IPS DF 6.9 (cell line): ENCODE results near the gene LCN2.

Experiments
- DNase-seq: peaks from one replicate; pipeline ENCODE4 v3.0.0-alpha.2; 2013; ENCODE audit warnings: low read depth, low spot score
- H3K27ac ChIP-seq: one replicate; pipeline ENCODE4 v1.5.1; 2013; ENCODE audit warnings: low read length, control low read depth
- H3K27me3 ChIP-seq: 2 replicates; pipeline ENCODE4 v1.6.1; 2013; ENCODE audit warnings: mild to moderate bottlenecking, low read length; ENCODE audit not compliant: control insufficient read depth, insufficient read depth
- H3K36me3 ChIP-seq: 2 replicates; pipeline ENCODE4 v1.6.1; 2013; ENCODE audit warnings: low read length; ENCODE audit not compliant: control insufficient read depth, insufficient read depth
- H3K4me1 ChIP-seq: 2 replicates; pipeline ENCODE4 v1.6.1; 2013; ENCODE audit warnings: low read length; ENCODE audit not compliant: control insufficient read depth, insufficient read depth
- H3K4me3 ChIP-seq: 2 replicates; pipeline ENCODE4 v1.5.1; 2013; ENCODE audit warnings: mild to moderate bottlenecking, low read length
- H3K9me3 ChIP-seq: 2 replicates; pipeline ENCODE4 v1.6.1; 2013; ENCODE audit warnings: low read length, inconsistent platforms; ENCODE audit not compliant: control insufficient read depth, insufficient read depth
- WGBS: extraction: QIAGEN DNeasy Blood & Tissue Kit; methylation state at CpG from one replicate; pipeline ENCODE4 v1.1.7; 2013; ENCODE audit warnings: mixed read lengths, missing lambda C conversion rate; ENCODE audit not compliant: insufficient read length, insufficient coverage; 5-methylcytosine and 5-hydroxymethylcytosine counted together

Gene LCN2

DNA sequence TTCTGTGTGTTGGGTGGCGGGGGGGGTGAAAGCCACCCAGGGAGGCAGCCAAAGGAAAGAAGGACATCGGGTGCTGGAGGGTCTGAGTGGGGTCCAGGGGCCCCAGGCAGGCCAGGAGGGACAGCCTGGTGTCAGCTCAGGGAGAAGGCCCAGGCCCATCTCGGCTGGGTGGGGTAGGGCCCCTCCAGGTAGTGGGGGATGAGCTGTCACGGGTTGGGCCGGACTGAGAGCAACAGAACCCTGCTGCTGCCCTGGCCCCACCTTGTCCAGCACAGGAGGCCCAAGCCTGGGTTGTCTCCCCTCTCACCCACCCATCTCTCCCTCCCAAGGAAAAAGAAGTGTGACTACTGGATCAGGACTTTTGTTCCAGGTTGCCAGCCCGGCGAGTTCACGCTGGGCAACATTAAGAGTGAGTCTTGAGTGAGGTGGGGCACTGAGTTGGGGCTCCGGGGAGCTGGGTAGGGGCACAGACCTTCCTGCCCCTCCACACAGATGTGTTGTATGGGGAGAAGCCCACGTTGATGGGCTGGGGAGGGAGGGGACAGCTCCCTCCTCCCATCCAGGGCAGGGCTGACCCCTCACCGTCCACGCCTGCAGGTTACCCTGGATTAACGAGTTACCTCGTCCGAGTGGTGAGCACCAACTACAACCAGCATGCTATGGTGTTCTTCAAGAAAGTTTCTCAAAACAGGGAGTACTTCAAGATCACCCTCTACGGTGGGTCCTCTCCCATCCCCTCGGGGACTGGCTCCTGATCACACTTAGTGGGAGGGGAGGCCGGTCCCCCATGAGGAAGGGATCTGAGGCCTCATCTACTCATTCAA is 2.3 kb downstream of the LCN2 start:
- no peak overlapping the region for H3K27ac ChIP-seq
- H3K4me1 ChIP-seq = peaks cover 3% of the 10 kb centered on the region; the same call in 1 of the 2 replicates
- no peaks in the 10 kb centered on the region for H3K36me3 ChIP-seq
- H3K27me3 ChIP-seq = no peaks in the 10 kb centered on the region
- no CpG with 5 or more reads among the region's 18 CpGs for WGBS
- no peak for DNase-seq
- no peaks in the 10 kb centered on the region for H3K9me3 ChIP-seq
- no peak overlapping the region for H3K4me3 ChIP-seq

DNA sequence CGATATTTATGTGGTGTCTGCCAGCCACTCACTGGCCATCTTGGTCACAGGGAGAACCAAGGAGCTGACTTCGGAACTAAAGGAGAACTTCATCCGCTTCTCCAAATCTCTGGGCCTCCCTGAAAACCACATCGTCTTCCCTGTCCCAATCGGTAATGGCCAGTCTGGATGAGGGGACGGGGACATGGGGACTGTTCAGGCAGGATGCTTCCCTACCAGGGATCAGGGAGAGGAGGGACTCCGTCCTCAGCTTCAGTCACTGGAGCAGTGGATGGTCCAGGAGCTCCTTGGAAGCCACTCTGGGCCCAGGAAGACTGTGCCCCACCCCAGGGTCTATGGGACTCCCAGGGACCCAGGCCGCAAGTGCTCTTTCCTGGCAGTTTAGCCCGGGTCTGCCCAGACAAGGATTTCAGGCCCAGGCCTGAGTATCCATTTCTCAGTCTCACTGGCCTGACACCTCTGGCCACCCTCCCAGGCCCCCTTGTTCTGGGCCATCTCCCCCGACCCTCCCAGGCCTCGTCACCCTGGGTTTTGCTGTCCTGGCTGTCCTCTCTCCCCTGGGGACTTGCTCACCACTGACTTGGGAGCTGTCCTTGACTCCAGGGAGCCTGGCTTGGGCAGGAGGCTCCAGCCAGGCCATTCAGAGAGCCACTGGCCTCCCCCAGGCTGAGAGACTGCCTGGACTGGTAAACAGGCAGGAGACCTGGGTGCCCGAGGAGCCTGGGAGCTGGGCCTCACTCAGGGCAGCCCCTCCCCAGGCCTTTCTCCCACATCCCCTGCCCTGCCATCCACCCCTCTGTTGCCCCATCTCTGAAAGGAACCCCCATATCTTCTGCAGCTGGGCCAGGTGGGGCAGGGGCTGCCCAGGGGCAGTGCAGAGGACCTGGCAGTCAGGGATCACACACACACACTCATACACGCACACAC is 3.1 kb downstream of the LCN2 start:
- Histone ChIP-seq H3K27ac (no peak overlapping the region), H3K27me3 (no peaks in the 10 kb centered on the region), H3K4me3 (no peak overlapping the region), H3K9me3 (no peaks in the 10 kb centered on the region), H3K36me3 (no peaks in the 10 kb centered on the region), H3K4me1 (peaks cover 3% of the 10 kb centered on the region; the same call in 1 of the 2 replicates)
- DNase-seq = no peak
- no CpG with 5 or more reads among the region's 13 CpGs for WGBS

DNA sequence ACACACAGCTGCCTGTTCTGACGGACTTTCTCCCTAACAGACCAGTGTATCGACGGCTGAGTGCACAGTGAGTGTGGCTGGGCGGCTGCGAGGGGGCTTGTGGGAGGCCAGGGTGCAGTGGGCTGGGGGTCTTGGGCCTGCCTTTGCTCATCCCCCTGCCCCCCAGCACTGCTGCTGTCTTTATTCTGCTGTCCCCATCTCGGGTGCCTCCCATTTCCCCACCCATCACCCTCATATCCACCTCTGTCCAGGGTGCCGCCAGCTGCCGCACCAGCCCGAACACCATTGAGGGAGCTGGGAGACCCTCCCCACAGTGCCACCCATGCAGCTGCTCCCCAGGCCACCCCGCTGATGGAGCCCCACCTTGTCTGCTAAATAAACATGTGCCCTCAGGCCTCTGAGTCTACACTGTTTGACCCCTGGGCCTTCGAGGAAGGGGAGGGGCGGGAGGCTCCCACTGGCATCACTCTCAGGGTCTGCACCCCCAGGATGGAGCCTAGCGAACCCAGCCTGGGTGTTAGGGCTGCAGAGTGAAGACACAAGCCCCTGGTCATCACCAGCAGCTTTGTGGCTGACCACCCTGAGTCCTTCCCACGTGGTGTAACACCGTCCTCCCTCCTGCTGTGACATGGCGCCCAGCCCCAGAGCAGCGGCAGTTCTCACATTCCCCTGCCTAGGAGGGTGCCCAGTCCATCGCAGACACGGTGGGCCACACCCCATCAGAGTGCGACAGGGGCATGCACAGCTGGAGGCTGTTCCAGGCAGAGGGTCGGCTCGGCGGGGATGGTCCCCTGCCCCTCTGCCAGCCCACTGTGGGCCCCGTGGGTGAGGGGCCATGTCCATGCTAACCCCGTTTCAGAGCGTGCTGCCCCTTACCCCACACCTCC is 4.0 kb downstream of the LCN2 start:
- peaks cover 3% of the 10 kb centered on the region; the same call in 1 of the 2 replicates for H3K4me1 ChIP-seq
- no peaks in the 10 kb centered on the region for H3K27me3 ChIP-seq
- H3K4me3 ChIP-seq = no peak overlapping the region
- no CpG with 5 or more reads among the region's 26 CpGs for WGBS
- H3K36me3 ChIP-seq = no peaks in the 10 kb centered on the region
- H3K27ac ChIP-seq = no peak overlapping the region
- H3K9me3 ChIP-seq = no peaks in the 10 kb centered on the region
- no peak for DNase-seq

DNA sequence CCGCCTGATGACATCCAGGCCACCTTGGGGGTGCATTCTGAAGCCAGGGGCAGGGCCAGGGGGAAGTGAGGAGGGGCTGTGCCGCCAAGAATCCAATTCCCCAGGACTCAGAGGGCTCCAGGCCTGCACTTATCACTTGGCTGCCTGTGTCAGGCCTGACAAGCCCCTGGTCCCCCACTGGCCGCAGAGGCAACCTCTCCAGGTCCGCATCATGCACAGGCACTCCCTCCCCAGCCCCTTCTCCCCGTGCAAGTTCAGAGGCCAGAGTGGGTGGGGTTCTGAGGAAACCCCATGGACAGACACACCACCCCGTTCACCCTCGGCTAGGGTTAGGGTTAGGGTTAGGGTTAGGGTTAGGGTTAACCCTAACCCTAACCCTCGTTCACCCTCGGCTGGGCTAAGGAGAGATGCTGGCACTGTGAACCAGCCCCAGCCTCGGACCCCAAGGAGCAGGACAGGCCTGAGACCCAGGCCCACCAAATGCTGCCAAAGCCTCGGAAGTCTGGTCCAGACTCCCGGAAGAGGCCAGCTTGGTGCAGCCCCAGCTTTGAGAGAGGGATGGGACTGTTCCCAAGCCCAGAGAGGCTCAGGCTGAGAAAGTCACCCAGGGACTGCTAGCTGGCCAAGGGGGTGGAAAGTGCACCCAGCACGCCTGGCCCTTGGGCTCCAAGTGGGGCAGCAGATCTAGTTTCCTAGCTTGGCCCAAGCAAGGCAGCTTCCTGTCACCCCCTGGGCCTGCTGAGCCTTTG is 4.9 kb downstream of the LCN2 start:
- no peaks in the 10 kb centered on the region for H3K36me3 ChIP-seq
- WGBS = no CpG with 5 or more reads among the region's 13 CpGs

DNA sequence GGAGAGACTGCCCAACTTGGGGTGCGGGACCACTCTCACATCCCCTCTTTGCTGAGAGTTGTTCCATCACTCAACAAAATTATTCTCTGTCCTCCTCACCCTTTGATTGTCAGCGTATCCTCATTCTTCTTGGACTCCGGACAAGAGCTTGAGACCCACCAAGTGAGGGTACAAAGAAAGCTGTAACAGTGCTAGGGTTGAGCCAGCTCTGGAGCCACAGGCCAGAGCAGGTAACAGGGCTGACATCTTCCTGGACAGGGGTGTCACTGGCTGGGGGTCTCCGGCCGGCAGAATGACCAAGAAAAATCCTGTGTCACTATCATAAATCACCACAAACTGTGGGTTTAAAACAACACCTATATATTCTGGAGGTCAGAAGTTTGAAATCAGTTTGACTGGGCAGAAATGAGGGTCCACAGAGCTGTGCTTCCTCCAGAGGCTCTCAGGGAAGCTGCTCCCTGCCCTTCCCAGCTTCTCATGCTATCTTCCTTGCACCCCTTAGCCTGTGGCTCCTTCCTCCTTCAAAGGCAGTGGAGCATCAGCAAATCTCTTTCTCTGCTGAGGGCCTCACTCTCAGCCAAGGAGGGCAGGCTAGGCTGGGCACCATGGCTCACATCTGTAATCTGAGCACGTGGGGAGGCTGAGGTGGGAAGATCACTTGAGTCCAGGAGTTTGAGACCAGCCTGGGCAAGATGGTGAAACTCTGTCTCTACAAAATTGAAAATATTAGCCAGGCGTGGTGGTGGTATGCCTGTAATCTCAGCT is 6.7 kb downstream of the LCN2 start:
- Histone ChIP-seq H3K4me3 (no peak overlapping the region), H3K27me3 (no peaks in the 10 kb centered on the region), H3K4me1 (0 out of 2 replicates have a peak, but pooled peaks cover 2% of the 10 kb centered on the region), H3K36me3 (no peaks in the 10 kb centered on the region), H3K9me3 (no peaks in the 10 kb centered on the region), H3K27ac (no peak overlapping the region)
- no peak for DNase-seq
- WGBS = no CpG with 5 or more reads among the region's 7 CpGs

More for the DNA sequence above, 4.9 kb downstream of the LCN2 start:
- H3K4me1 ChIP-seq = peaks cover 3% of the 10 kb centered on the region; the same call in 1 of the 2 replicates
- no peak for DNase-seq
- no peaks in the 10 kb centered on the region for H3K27me3 ChIP-seq
- no peaks in the 10 kb centered on the region for H3K9me3 ChIP-seq
- H3K4me3 ChIP-seq = no peak overlapping the region
- H3K27ac ChIP-seq = no peak overlapping the region

DNA sequence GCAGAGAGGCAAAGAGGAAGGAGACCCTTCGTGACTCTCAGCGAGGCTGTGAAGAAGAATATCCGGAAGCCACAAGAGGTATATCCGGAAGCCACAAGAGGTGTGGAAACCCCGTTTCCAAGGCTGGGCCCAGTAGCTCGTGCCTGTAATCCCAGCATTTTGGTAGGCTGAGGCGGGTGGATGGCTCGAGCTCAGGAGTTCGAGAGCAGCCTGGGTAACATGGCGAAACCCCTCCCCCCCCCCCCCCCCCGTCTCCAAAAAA is 10.2 kb downstream of the LCN2 start:
- H3K27me3 ChIP-seq = no peaks in the 10 kb centered on the region
- WGBS = no CpG with 5 or more reads among the region's 11 CpGs

DNA sequence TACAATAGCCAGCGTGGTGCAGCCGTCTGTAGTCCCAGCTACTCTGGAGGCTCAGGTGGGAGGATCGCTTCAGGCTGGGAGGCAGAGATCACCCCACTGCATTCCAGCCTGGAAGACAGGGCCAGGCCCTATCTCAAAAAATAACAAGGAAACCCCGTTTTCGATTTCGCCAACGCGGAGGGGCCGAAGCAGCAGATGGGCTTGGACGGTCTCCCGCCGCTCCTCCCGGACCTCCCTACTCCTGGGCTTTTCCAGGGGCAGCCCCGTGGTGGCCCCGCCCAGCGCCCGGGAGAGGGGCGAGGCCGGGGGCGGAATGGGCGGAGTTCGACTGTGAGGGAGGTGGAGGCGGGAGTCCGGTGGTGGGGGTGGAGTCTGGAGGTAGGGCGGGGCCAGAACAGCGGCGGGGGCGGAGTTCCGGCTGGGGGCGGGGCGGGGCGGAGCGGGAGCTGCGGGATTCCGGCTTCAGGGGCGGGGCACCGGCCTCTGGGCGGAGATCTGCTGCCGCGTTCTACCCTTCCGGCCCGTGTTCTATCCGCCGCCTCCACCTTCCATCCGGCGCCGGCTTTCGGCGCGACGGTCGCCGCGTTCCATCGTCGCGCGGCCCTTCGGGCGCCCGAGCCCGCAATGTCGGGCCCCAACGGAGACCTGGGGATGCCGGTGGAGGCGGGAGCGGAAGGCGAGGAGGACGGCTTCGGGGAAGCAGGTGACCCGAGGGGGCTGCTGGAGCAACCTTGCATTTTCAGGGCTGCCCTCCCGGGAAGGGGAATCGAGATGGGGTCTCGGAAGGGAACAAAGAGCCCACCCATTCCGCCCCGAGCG is 10.7 kb downstream of the LCN2 start, which contains the start of gene BBLN:
BBLN (plus strand) TSS at position 482 of the 819 bp plus-strand sequence; CDS start at position 625, 143 bp downstream.
- H3K36me3 ChIP-seq = no peaks in the 10 kb centered on the region; the same call in 1 of the 2 replicates
- H3K9me3 ChIP-seq = no peaks in the 10 kb centered on the region
- 0 out of 2 replicates have a peak, but pooled peaks cover 2% of the 10 kb centered on the region for H3K4me1 ChIP-seq
- peak within 1 kb of the TSS; percentile 74 for H3K4me3 ChIP-seq
- WGBS = no CpG with 5 or more reads among the region's 77 CpGs
- H3K27ac ChIP-seq = no peak within 1 kb of the TSS
- DNase-seq = peak; percentile 71
- H3K27me3 ChIP-seq = no peaks in the 10 kb centered on the region

More for the DNA sequence above, 10.2 kb downstream of the LCN2 start:
- Histone ChIP-seq H3K4me1 (0 out of 2 replicates have a peak, but pooled peaks cover 2% of the 10 kb centered on the region), H3K9me3 (no peaks in the 10 kb centered on the region), H3K4me3 (peak overlapping the region; percentile 36; the same call in 1 of the 2 replicates), H3K36me3 (no peaks in the 10 kb centered on the region; the same call in 1 of the 2 replicates), H3K27ac (no peak overlapping the region)
- DNase-seq = no peak

DNA sequence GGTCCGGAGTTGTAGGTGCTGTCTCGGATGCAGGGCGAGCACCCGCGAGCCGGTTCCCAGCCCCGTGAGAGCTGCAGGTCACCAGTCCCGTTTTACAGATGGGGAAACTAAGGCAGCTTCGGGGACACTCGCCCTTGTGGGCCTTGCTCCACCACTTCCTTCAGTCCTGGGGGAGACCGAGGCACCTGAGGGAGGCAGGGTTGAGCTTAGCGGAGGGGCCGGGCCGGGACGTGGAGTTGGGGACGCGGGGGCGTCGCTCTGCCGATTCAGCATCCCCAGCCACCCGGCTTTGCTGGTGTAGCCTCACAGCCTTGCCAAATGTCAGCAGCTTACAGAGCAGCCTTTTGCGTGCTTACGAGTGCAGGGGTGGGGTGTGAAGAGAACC is 11.3 kb downstream of the LCN2 start:
- H3K27me3 ChIP-seq = no peaks in the 10 kb centered on the region
- no peak for DNase-seq
- H3K36me3 ChIP-seq = no peaks in the 10 kb centered on the region; the same call in 1 of the 2 replicates
- H3K4me3 ChIP-seq = peak overlapping the region; percentile 74
- no peaks in the 10 kb centered on the region for H3K9me3 ChIP-seq
- H3K4me1 ChIP-seq = 0 out of 2 replicates have a peak, but pooled peaks cover 2% of the 10 kb centered on the region
- WGBS = no CpG with 5 or more reads among the region's 23 CpGs
- no peak overlapping the region for H3K27ac ChIP-seq
